SK-N-SH (cell line): ENCODE results near the gene RHCE.
"Not testable (repeated sequence)": the region's sequence is repeated elsewhere in the genome, so short reads cannot be mapped to it uniquely, and the experiment has no call there.

Experiments
- GABPA ChIP-seq: IDR thresholded peaks from 2 replicates; pipeline ENCODE4 v1.4.0; 2012; ENCODE audit warnings: low read depth, mild to moderate bottlenecking
- MXI1 ChIP-seq: IDR thresholded peaks from 2 replicates; pipeline ENCODE4 v1.6.1; 2012; ENCODE audit warnings: mild to moderate bottlenecking, low read depth, low read length, improper control_type of control experiment
- RCOR1 ChIP-seq: fragments of 150-350 bp; IDR thresholded peaks from 2 replicates; pipeline ENCODE4 v1.6.1; 2017; ENCODE audit warnings: antibody characterized with exemption, low read length
- TF ChIP-seq, protein P1 (sequence below): fragments of 200-600 bp; sonication (generic); IDR thresholded peaks from 2 replicates; pipeline ENCODE4 v1.6.1; 2017; ENCODE audit warnings: antibody characterized with exemption, mild to moderate bottlenecking, moderate library complexity

DNA sequence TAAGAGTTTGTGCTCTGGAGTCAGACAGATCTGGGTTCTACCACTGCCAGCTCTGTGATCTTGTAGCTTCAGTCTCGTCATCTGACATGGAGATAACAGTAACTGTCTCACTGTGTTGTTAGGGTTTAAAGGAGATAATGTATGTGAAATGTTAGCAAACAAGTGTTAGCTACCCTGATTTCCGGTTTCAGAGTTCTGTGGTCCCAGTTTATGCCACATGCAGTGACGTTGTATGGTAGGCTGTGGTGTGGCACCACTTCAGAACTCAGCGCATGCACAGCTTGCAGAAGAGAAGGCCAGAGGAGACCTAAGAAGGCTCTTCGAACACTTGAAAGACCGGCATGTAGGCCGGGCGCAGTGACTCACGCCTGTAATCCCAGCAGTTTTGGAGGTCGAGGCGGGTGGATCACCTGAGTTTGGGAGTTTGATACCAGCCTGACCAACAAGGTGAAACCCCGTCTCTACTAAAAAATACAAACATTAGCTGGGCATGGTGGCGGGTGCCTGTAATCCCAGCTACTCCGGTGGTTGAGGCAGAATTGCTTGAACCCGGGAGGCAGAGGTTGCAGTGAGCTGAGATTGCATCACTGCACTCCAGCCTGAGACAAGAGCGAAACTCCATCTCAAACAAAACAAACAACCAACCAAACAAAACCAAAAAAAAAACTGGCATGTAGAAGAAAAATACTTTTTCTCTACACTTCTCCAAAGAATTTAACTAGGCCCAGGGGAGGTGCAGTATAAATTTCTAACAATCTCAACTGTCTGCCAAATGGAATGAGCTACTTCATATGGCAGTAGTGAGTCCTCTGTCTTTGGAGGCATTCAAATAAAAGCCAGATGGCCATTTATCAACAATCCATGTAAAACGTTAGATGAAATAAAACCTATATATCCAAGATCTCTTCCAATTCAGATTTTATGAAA lies 92.5 kb downstream of the RHCE start:
- not testable (repeated sequence) for TF ChIP-seq MXI1, GABPA, RCOR1
- TF ChIP-seq, protein P1, sequence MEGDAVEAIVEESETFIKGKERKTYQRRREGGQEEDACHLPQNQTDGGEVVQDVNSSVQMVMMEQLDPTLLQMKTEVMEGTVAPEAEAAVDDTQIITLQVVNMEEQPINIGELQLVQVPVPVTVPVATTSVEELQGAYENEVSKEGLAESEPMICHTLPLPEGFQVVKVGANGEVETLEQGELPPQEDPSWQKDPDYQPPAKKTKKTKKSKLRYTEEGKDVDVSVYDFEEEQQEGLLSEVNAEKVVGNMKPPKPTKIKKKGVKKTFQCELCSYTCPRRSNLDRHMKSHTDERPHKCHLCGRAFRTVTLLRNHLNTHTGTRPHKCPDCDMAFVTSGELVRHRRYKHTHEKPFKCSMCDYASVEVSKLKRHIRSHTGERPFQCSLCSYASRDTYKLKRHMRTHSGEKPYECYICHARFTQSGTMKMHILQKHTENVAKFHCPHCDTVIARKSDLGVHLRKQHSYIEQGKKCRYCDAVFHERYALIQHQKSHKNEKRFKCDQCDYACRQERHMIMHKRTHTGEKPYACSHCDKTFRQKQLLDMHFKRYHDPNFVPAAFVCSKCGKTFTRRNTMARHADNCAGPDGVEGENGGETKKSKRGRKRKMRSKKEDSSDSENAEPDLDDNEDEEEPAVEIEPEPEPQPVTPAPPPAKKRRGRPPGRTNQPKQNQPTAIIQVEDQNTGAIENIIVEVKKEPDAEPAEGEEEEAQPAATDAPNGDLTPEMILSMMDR: not testable (repeated sequence)
